ENCODE measurements around the gene GAS7.
"Not testable (repeated sequence)": the region's sequence is repeated elsewhere in the genome, so short reads cannot be mapped to it uniquely, and the experiment has no call there.

GAS7 gene

DNA sequence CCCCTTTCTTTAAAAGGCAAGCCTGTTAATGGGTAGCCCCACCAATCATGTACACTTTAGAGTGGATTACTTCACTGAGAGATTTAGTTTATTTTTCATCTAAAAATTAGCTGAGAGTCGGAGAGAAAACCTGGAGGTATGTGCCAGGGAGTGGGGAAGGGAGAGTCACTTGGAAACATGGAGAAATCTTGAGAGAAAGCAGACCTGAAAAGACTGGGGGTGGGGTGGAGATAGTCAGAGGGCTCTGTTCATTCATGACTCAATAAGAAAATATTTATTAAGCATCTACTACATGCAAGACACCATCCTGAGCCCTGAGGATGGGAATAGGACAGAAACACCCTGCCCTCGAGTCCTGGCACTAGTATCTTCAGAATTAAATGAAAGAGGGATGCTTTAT is 265.9 kb downstream of the GAS7 start:
- no peak for DNase-seq

DNA sequence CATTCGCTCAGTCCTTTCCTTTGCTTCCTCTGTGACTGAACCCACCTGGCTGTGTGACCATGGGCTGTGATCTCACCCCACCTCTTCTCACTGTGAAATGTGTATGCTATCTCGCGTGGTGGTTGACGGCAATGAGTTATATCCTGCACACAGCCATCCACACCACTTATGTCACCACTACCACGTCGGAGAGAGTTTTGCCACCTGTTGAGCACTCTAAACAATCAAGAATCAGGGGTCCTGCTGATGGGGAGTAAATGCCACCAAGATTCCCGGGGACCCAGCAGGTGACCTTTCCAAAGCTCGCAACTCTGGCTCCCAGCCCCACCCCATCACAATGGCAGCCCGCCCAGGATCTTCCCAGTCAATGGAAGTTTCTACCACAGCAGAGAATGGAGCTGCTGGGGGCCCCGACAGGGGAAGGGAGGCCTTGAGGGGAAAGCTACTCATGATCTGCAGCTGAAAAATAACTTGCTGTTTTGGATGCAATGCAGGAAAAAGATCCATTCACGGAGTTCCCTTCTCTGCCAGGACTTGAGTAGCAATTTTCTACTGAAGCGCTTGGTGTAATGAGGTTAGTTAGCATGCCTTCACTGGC is 267.2 kb downstream of the GAS7 start:
- DNase-seq = no peak

DNA sequence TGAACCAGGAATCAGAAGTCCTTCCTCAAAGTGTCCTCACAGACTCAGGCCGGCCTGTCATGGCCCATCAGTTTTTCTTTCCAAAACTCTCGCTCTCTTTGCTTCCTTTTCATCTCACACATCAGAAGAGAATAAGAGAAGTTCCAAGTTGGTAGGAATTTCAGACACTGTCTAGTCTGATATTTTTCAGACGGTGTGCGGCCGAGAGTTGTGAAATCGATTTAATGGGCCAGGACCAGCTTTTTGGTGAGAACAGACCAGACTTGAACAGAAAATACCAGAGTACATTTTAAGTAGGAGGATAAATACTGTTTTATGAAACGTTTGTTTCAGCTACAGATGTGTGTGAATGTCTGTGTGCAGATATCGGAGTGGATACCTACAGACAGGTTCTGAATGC is 268.5 kb downstream of the GAS7 start:
- no peak for DNase-seq

DNA sequence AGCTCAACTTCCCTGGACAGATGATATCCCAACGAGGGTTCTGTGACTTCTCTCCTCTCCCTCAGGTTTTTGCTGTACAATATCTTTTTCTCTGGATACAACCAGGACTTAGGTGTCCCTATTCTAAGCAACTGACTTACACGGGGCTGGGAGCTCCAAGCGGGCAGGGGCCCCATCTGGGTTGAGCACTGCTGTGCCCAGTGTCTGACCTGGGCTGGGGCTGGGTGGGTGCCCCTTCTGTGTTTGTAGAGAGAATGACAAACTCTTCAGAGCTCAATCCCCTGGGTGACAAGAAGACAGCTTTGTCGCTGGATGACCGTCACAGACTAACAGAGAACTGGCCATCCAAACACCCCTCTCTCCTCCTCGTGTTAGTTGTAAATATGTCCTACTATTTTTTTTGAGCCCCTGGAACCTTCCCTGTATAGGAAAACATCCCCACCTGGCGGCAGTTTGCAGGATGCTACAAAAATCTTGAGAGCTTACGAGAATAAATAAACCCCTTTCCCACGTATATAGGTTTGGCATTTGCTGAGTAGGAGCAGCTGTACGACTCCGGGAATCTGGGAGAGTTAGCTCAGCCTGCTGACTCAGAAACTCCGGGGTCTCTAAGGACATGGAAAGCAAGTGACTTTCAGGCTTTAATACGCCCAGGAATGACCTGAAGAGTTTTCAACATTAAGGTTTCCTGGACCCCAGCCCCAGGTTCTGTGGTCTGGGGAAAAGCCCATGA is 269.6 kb downstream of the GAS7 start:
- no peak for DNase-seq

DNA sequence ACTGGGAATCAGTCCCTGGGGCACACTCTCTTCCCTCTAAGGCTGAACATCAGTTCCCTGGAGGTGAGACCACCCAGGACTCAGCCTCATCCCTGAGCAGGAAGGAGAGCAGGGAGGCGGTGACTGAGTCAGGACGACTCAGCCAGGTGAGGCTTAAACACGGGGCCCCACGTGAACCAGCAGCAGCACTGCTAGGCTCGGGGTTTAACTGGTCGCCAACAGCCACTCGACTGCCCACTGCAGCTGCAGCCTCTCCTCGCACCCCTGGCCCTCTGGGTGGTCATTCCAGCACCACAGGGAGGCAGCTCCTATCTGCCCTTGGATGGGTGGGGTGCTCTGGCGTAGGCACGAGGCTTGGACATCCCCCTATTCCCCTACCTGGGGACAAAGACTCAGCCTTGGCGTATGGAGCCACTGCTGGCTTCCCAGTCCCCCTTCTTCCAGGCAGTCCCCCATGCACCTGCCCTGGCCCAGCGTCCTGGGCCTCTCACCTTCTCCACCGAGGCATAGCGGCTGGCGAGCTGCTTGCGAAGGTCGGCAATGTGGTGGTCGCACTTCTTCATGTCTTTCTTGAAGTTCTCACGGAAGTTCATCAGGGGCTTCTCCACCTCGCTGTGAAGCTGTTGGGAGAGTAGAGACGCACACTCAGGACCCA is 272.1 kb downstream of the GAS7 start:
- DNase-seq = no peak

DNA sequence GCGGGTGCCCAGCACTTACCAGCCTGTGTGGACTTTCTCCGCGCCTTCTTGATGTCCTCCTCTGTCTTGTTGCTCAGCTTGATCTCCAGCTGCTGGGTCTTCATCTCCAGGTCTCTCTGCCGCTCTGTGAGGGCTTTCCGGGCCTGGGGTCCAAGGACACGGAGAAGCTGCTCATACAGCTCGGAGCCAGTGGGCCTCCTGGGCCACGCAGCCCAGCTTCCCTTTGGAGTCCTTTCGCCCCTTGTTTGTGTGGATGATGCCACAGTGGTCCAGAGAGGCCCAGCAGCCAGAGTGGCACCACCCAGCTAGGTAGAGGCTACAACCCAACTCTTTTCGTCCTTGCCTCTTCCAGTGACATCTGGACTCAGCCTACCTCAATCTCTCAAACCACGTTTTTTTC is 272.9 kb downstream of the GAS7 start:
- no peak for DNase-seq

DNA sequence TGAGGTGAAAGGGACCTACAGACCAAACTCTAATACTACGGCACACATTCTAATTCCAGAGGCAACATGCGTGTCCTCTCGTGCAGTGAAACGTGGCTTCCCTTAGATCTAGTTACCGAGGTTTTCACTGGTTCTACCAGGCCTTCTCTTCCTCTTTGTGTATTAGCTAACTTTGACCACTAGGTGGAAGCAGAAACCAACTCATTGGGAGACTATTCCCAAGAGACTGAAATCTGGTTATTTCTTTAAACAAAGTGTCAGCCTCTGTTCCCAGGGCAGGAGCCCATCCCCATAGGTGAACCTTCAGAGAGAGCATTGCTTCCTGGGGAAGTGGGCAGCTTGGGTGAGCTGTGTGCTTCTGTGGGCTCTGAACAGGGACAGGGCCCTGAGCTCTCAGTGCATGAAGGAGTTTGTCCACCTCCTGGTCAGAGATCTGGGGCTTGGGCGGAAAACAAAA is 273.6 kb downstream of the GAS7 start:
- DNase-seq = peak; percentile 56

DNA sequence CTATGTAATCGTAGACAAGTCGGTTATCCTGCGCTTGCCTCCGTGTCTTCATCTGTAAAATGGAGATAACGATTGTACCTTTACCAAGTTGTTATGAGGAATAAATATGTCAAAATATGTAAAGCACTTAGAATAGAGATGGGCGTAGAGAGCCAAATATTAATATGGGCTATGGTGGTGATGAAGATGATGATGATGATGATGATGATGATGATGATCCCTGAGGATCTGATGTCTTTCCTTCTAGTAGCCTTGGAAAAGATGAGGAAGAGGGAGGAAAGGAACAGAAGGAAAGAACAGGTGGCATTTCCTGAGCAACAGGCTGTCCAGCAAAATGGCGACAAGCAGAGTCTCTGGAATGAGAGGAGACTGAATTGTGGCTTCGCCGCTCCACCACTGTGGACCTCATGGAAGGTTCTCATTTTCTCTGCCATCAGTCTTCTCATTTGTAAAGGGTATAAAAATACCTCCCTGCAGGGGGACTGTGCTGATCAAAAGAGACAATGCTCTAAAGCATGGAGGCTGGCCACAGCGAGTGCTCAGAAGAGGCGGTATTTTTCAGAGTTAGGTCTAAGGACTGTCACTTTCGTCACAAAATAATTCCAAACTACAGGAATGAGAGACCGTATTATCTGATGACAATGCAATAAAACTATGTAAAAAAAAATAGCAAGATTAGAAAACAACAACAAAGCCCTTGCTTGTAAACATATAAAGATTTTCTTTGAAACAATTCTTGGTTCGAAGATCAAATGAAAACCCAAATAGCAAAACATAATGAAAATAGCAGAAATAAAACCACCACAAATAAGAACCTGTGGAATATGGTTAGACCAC is 276.2 kb downstream of the GAS7 start:
- DNase-seq = no peak

DNA sequence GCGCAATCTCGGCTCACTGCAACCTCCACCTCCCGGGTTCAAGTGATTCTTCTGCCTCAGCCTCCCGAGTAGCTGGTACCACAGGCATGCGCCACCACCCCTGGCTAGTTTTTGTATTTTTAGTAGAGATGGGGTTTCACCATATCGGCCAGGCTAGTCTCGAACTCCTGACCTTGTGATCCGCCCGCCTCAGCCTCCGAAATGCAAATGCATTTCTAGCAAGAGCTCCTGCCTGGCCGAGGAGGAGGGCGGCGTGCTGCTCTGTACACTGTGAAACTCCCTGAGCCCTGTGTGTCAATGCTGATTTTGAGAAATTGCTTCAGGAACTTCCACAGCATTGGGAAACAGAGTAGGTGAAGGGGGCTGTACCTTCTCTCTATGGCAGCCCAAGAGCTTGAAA is 277.2 kb downstream of the GAS7 start:
- DNase-seq = not testable (repeated sequence)

DNA sequence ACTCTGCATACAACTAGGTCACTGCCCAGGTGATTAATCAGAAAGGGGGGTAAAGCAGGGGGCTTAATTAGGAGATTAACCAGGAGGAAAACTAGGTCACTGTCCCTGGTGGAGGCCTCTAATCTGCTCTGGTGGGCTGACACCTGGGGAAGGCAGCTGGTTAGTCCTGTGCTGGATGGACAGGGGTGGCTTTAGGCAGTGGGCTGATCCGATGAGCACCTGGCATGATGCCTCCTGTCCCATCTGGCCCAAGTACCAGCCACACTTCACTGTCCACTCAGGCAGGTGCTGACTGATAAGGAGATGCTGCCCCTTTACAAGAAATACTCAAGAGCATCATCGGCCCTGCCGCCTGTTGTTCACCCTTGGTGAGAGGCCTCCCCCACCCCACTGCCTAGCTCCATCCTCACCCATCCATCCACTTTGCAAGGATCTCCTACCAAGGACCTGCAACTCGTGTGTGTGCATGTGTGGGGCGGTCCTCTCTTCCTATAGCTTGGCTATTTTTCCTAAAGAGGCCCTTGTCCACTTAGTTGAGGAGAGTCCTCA is 279.5 kb downstream of the GAS7 start:
- DNase-seq = no peak

DNA sequence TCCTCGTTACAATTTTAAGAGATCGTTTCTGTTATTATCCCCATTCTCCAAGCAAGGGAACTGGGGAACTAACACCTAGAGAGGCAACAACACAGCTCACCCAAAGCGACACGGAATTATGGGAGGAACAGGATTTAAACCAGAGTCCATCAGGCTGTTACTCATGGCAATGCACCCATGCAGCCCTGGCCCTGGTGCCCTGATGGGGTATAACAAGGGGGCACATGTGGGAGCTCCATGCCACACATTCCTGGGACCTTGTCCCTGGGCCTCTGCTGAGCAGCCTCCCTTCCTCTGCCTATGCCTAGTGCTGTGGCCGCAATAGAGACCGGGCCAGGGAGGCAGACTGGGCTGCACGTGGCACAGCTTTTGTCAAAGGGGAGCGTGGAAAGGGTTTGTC is 280.1 kb downstream of the GAS7 start:
- DNase-seq = no peak

DNA sequence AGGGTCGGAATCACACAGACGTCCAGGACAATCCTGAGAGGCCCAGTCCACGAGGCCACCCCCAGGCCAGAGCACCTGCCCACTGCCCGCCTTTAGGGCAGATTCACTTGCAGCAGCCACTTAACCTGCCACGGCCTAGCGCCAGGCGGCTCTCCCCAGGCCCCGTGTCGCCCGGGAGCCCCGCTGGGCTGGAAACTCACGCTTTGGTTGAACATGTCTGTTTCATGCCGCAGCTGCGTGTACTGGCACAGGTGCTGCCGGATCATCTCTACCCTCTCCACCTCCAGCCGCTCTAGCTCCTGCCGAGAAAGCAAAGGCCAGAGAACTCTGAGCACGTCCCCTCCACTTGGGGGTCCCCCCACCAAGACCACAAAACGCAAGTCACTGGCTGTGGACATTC is 280.6 kb downstream of the GAS7 start:
- DNase-seq = no peak

DNA sequence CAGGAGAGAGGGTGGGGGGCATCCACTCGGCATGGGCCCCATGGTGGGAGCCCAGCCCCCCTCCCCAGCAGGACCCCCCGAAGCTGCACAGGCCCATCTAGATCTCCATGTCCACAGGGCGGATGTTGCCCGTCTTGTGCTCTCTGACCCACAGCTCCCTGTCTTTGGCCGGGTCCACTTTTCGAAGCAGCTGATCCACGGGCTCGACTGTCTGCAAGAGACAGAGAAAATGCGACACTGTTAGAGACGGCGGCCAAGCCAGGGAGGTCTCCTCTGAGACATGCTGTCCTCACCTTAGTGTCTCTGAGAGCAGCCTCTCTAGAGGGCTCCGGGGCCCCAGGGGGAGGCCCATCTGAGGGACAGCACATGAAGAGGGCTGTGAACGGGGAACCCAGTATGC is 281.3 kb downstream of the GAS7 start:
- DNase-seq = no peak

DNA sequence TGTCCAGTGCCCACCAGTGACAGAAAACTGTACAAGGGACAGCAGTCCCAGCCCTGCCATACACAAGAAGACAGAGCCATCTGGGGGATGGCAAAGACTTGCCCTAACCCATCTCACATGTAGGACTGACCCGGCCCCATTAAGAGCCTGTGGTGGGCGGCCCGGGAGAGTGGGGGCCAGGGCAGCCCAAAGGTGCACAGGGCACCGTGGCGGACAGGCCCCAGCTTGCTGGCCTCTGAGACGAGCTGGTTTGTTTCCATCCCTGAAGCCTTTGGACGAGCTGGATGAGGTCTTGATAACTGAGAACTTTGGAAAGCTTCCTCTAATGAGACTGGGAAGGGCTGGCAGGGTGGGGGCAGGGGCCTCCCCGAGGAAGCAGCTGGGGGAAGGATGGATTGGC is 282.3 kb downstream of the GAS7 start:
- DNase-seq = no peak

DNA sequence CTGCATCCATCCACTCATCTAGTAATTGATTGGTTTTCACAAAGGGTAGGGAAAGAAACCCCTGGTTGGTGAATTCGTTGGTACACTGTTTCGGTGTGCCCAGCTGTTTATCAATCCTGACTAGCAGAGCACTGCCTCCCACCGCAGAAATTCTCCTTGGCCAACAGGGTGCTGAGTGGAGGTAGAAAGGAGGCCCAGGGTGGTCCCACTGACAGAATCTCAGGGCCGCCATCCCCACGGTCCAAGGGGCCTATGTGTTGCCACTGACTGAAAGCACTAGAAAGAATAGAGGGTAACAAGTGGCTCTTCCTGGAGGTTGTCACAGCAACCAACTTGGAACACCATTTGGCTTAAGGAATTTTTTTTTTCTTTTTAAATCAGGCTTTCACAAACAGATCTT is 284.9 kb downstream of the GAS7 start:
- DNase-seq = no peak

DNA sequence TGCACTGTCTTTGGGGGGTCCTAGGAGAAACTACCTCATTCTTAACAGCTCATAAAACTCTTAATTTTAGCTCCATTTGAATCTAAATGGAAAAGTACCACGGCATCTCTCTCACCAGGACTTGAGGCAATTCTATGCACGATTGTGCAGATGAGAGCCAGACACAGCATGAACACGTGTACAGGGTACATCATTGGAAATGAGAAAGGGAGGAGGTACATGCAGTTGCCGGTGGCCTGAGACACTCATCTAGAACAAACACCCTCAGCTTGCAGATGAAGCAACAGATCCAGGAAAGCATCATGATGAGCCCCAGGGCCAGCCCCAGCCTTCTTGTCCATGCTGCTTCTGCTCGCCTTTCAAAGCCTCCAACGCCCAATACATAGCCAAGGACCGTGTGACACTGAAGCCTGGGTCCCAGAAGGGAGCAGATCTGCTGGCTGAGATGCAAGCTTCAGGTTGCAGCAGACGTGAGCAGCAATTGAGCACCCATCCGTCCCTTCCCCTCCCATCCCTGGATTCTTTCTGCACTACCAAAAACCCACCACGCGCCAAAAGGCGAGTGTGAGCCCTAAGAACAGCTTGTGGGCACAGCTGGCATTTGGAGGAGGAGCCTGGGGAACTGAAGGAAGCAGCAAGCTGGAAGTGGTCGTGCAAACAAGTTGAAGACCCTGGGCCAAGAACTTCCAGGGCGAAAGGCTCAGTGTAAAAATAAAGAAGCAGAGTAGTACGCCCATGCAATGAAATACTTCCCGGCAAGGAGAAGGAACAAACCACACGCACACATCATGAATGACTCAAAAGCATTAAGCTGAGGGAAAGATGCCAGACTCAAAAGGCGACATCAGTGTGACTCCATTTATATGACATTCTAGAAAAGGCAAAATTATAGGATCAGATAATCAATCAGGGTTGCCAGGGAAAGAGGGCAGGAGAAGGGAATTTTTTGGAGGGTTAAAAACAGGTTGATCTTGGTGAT is 286.0 kb downstream of the GAS7 start:
- DNase-seq = no peak

DNA sequence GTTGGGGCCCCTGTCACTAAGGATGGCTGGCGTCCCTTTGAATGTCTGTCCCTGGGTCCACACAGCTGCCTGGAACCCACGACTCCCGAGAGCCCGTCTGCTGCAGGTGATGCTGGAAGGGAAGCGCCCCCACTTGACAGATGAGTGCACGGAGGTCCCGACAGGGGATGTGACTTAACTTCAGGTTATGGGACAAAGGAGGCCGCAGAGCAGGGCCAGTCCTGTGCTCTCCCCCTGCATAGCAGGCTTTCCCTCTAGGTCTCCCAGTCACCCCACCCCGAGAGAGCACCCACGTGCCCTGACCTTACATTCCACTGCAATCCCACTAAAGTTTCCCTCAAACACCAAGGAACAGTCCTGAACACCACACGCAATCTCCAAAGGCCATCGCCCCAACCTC is 287.3 kb downstream of the GAS7 start:
- no peak for DNase-seq

DNA sequence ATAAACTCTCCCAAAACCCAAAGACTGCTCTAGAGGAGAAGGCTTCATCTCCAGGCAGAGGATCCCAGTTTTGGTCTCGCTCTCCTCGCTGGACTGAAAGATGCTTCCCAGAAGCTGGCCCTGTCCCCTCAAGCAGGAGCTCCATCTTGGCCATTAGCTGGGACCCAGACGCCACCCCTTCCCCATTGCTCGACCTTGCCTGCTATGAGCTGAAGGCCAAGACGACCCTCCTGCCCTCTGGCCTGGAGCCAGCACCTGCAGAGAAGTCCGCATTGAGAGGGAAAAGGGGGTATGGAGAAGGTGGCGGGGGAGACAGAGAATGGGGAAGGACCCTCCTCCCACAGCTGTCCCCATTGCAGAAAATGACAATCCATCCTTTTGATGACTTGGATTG is 289.8 kb downstream of the GAS7 start:
- no peak for DNase-seq

DNA sequence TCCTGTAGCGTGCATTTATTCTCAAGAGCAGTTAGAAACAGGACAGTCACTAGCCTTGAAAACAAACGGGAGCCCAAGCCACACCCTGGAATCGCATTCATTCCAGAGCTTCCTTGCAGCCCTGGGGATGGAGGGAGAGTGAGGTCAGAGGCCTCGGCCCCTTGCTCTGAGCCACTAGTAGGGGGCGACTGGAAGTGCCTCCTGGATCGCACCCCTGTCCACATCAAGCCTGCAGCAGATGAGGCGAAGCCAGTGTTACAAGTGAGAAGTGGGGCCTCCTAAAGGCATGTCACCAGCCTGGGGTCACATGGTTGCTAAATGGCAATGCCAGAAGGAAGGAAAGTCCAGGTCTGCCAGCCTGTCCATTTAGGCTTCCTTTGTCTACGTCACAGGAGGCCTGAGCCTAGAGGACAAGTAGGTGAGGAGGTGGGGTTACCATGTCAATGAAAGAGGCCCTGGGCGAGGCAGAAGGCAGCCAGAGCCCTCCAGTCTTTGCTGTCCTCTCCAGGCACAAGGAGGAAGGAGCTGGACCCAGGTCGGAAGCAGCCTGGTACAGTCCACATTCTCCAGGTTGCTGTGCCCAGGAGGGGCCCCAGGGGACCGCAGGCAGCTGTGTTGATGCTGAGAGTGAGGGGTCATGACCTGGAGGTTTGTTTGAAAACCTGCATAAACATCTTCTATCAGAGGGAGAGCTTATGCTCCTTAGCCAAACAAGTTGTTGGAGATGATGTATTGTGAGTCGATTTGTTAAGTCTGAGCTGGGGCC is 290.3 kb downstream of the GAS7 start:
- DNase-seq = peak; percentile 17

DNA sequence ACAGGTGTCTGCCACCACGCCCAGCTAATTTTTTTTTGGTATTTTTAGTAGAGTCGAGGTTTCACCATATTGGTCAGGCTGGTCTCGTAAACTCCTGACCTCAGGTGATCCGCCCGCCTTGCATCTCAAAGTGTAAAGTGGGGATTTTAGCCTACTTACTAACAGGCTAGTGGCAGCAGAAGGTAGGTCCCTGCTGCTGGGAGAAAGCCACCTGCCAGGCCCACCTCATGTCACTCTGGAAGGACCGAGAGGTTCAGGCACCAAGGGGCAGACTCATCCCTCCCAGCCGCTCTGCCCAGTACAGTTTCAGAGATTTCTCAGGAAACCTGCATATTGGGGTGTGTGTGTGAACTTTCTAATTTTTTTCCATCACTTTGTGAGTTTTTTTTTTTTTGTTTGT is 291.3 kb downstream of the GAS7 start:
- peak; percentile 42 for DNase-seq

DNA sequence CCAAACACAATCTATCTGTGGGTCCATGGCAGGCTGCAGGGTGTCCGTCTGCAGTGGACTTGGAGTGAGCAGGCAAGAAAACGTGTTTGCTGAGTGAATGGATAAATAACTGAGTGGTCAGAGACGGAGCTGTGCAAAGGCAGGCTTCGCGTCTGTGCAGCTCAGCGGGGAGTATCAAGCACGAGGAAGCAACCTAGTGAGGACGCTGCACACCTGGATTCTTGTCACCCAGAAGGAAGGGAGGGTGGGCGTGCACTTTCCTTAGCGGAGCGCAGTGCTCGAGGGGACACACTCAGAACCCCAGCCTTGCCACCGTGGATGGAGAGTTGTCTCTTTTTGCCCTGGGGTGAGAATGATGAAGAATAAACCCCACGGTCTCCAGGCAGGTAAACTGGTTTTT is 291.8 kb downstream of the GAS7 start:
- DNase-seq = no peak

Measured in RPMI8226 (cell line).